K562 (cell line): ENCODE data around the gene PRIM1. TPM values are rescaled to one million over a fixed set of nuclear protein-coding genes. Genes with fewer than 3 reads are reported as not detected.

Source experiments
- ASH1L ChIP-seq: fragments of 450-650 bp; IDR thresholded peaks from 2 replicates; pipeline ENCODE4 v1.6.1; 2018; ENCODE audit warnings: borderline replicate concordance, mild to moderate bottlenecking, low read depth; ENCODE audit not compliant: partially characterized antibody
- CEBPB ChIP-seq: fragments of 450-650 bp; IDR thresholded peaks from 2 replicates; pipeline ENCODE4 v1.6.1; 2016; ENCODE audit warnings: missing genetic modification characterization, missing compliant biosample characterization
- CHD1 ChIP-seq: fragments of 200-600 bp; sonication (generic); IDR thresholded peaks from one replicate; pipeline ENCODE4 v1.6.1; 2012; ENCODE audit warnings: mild to moderate bottlenecking, moderate library complexity, low read length, inconsistent platforms
- DEAF1 ChIP-seq: fragments of 450-650 bp; formaldehyde crosslinking; IDR thresholded peaks from 2 replicates; pipeline ENCODE4 v1.4.0; 2020; ENCODE audit warnings: mild to moderate bottlenecking, moderate library complexity
- GTF3C2 ChIP-seq: IDR thresholded peaks from 3 replicates; pipeline ENCODE4 v1.6.1; 2011; ENCODE audit warnings: borderline replicate concordance, mild to moderate bottlenecking, moderate library complexity; ENCODE audit not compliant: insufficient read length; ENCODE audit errors: extremely low read depth
- LEF1 ChIP-seq: fragments of 450-650 bp; IDR thresholded peaks from 2 replicates; pipeline ENCODE4 v1.6.1; 2016; ENCODE audit warnings: mild to moderate bottlenecking
- PCBP2 ChIP-seq: fragments of 200-400 bp; formaldehyde crosslinking; IDR thresholded peaks from 2 replicates; pipeline ENCODE4 v1.6.1; 2018; ENCODE audit warnings: low read length, low read depth, mild to moderate bottlenecking, moderate library complexity; ENCODE audit not compliant: poor library complexity, severe bottlenecking
- POLR2B ChIP-seq: fragments of 450-650 bp; IDR thresholded peaks from 2 replicates; pipeline ENCODE4 v1.6.1; 2018; ENCODE audit warnings: low read depth; ENCODE audit not compliant: partially characterized antibody
- RBM22 ChIP-seq: fragments of 200-400 bp; formaldehyde crosslinking; IDR thresholded peaks from 2 replicates; pipeline ENCODE4 v1.6.1; 2018; ENCODE audit warnings: low read length, low read depth; ENCODE audit not compliant: poor library complexity, severe bottlenecking
- XRCC4 ChIP-seq: IDR thresholded peaks from one replicate; pipeline ENCODE4 v1.6.1; 2011; ENCODE audit not compliant: insufficient read depth, insufficient read length; ENCODE audit errors: extremely low read depth
- ZHX1 ChIP-seq: fragments of 150-350 bp; conservative IDR thresholded peaks from 2 replicates; pipeline ENCODE4 v1.6.1; 2014; ENCODE audit warnings: low read length
- ZNF277 ChIP-seq: fragments of 250-450 bp; sonication (Bioruptor Pico); IDR thresholded peaks from 2 replicates; pipeline ENCODE4 v1.8.0; 2022; ENCODE audit warnings: inconsistent platforms, mild to moderate bottlenecking, moderate library complexity, borderline replicate concordance
- ZNF584 ChIP-seq: fragments of 200-800 bp; sonication (Bioruptor generic); IDR thresholded peaks from 2 replicates; pipeline ENCODE4 v1.6.1; 2016; ENCODE audit warnings: low read depth, mild to moderate bottlenecking, missing genetic modification characterization, missing compliant biosample characterization
- ZNF655 ChIP-seq: fragments of 250-450 bp; sonication (Bioruptor Pico); IDR thresholded peaks from 2 replicates; pipeline ENCODE4 v1.5.0; 2021
- polyA plus RNA-seq, 8 experiments: library from polyadenylated mRNA; depleted of rRNA in 4 of 8; stranded (reverse) in 5 of 8; unstranded in 3 of 8; fragments of >200 nt; fragmentation: Nextera tagmentation in 2 of 8; fragmentation: Illumina TruSeq in 1 of 8; extraction: Ambion mirVana in 2 of 8; extraction: Trizol in 1 of 8; gene quantifications; 2 replicates each; pipeline versions ENCODE4 v1.2.1 to v1.2.3, GENCODE V29; 2011 to 2014; ENCODE audit warnings: inconsistent platforms in 1 of 8, missing spikeins in 1 of 8
- total RNA-seq, 7 experiments: library from RNA; depleted of rRNA in 6 of 7; stranded (reverse); fragments of >200 nt in 6 of 7; fragmentation: Illumina TruSeq in 2 of 7; extraction: Trizol in 2 of 7; gene quantifications; 2 replicates each; pipeline versions ENCODE4 v1.2.1 to v1.2.3, GENCODE V29; 2011 to 2021; ENCODE audit warnings: low replicate concordance in 1 of 7

The PRIM1 gene
- total and polyA plus RNA-seq, 9 of the 15 experiments (the other 6 are each of a cell fraction or from before 2014, with no cell fraction given), result 67.2 to 179 (median 140) TPM

- TF ChIP-seq CHD1 (no peak), RBM22 (no peak), ZNF584 (CRISPR knock-in tag) (no peak), ZNF655 (CRISPR knock-in tag) (no peak), GTF3C2 (no peak), CEBPB (tag) (no peak), POLR2B (peak; percentile 91), ZNF277 (CRISPR knock-in tag) (no peak), LEF1 (no peak), ZHX1 (no peak), DEAF1 (CRISPR knock-in tag) (no peak), ASH1L (no peak), PCBP2 (no peak), XRCC4 (no peak)
Measured at GRCh38 chr12:56751712-56752598, at the start of gene PRIM1 (continued).
